HPDE6-E6E7 (cell line): ENCODE results near the gene LEPROT.

Experiments
- DNase-seq: peaks from one replicate; pipeline ENCODE4 v3.0.0; 2011; ENCODE audit warnings: missing footprints; ENCODE audit errors: extremely low spot score

Gene LEPROT

GRCh38 chr1:65477414-65478378 lies 57.2 kb downstream of the LEPROT start:
- DNase-seq = no peak

- DNase-seq = no peak
Measured at GRCh38 chr1:65478379-65479026, 58.0 kb downstream of the LEPROT start.

GRCh38 chr1:65479554-65480204 lies 59.2 kb downstream of the LEPROT start:
- DNase-seq = no peak

- no peak for DNase-seq
Measured at GRCh38 chr1:65480684-65481405, 60.4 kb downstream of the LEPROT start.

- DNase-seq = no peak
Measured at GRCh38 chr1:65483993-65484754, 63.7 kb downstream of the LEPROT start.
